K562 (cell line): ENCODE results near the gene PIBF1.

ENCODE experiments used
- CBX8 ChIP-seq: fragments of 200-600 bp; sonication (generic); IDR thresholded peaks from 2 replicates; pipeline ENCODE4 v1.6.1; 2012; ENCODE audit warnings: borderline replicate concordance, mixed run types, low read depth, mild to moderate bottlenecking, moderate library complexity, mixed read lengths, low read length, control low read depth, inconsistent platforms; ENCODE audit not compliant: poor library complexity, severe bottlenecking; ENCODE audit errors: extremely low read depth
- CTCF ChIP-seq, 3 experiments: IDR thresholded peaks in 2 of 3; conservative IDR thresholded peaks in 1 of 3; 2 replicates each; pipeline ENCODE4 v1.5.1; 2011 to 2012; ENCODE audit warnings: low read length in 3 of 3, mild to moderate bottlenecking in 3 of 3, control low read depth in 2 of 3, improper control_type of control experiment in 1 of 3, inconsistent platforms in 1 of 3, low read depth in 1 of 3, mixed read lengths in 1 of 3, moderate library complexity in 1 of 3; ENCODE audit not compliant: insufficient read depth in 2 of 3
- FOXP4 ChIP-seq: sonication (generic); formaldehyde crosslinking; IDR thresholded peaks from 2 replicates; pipeline ENCODE4 v1.8.0; 2022; ENCODE audit warnings: mild to moderate bottlenecking, missing genetic modification reagents, borderline replicate concordance
- REST ChIP-seq, 2 experiments: fragments of 450-650 bp; formaldehyde crosslinking in 1 of 2; IDR thresholded peaks; 2 replicates each; pipeline versions ENCODE4 v1.4.0 to v1.6.1; 2014 to 2020; ENCODE audit warnings: mild to moderate bottlenecking in 2 of 2, borderline replicate concordance in 1 of 2, low read depth in 1 of 2
- RNF219 ChIP-seq: fragments of 250-450 bp; sonication (Bioruptor Pico); IDR thresholded peaks from 2 replicates; pipeline ENCODE4 v1.5.0; 2022; ENCODE audit warnings: mild to moderate bottlenecking

- TF ChIP-seq FOXP4 (CRISPR knock-in tag) (no peak), CTCF (IDR thresholded peaks at IDR 0.05 in 2 of 3, conservative IDR thresholded peaks at IDR 0.05 in 1 of 3; ENCODE audit: insufficient read depth in 2 of 3, low read depth in 1 of 3, low read length in 3 of 3) (no peak), REST (IDR thresholded peaks at IDR 0.05; ENCODE audit: borderline replicate concordance) (no peak), REST (CRISPR knock-in tag; IDR thresholded peaks at IDR 0.05; ENCODE audit: low read depth) (no peak), RNF219 (CRISPR knock-in tag) (no peak), CBX8 (no peak)
These were observed 243.5 kb downstream of the PIBF1 start for GRCh38 chr13:73025217-73026012.
